Measurements from ENCODE around the gene OSBPL10.

Gene OSBPL10

DNA sequence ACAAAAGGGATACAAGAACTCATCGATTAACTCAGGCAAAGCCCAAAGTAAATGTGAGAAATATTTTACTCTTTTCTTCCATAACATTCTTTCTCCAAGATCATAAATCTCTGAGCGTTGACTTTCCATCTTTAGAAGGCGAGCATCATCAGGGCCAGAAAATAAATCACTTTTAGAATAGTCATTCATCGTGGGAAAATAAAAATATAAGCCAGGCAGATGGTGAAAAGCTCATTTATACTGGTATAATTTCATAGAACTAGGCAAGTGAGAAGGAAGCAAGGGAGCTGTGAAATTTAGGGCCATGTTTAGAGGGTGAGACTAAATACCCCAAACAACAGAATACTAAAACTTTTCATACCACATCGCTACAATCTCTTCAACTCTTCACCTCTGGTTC lies 257.4 kb downstream of the OSBPL10 start:
- in situ Hi-C loops (cut with HindIII; ENCODE audit: low sequenced_read_pairs), result no loop called here

DNA sequence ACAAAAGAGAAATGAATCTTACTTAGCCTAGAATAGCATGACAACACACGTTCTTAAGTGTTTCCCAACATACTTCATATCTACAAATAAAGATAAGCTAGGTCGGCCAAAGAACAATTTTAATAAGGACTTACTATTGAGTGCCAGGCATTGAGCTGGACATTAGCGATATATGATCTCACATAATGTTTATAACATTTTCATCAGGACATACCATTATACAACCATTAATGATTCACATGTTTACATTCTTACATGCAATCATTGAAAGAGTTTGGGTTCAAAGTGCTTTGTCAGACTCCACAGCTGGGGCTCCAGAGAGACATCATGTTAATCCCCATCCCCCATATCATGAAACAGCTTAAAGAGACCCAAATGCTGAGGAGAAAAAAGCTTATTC lies 259.4 kb downstream of the OSBPL10 start:
- in situ Hi-C loops (cut with HindIII; ENCODE audit: low sequenced_read_pairs), result no loop called here

DNA sequence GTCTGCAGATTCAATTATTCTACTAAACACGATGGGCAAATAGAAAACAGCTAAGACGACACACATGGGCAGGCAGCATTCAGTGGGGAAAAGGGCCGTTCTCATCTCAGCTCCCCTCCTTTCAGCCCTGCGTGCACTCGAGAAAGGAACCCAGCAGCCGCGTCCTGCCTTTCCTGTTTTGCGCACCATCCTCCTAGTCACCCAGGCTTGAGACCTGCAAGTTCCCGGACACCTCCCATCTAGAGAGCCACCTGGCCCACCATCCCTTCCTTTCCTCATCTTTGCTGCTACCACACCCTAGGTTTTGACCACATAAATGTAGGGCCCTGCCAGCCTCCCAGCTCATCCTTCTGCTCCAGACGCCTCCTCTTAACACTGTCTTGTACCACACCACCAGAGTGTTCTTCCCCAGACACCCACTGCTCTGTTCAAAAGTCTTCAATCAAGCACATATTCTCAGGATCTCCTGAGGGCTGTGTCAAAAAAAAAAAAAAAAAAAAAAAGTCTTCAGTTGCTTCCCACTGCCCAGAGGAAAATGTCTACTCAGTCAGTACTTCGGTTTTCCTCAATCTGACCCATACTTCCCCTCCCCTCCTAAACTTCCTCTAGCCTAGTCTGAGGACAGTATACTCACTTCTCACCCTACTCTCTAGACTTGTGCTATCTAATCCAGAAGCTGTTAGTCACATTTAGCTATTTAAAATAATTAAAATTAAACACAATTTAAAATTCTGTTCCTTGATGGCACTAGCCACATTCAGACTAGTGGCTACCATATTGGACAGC lies 266.4 kb downstream of the OSBPL10 start:
- in situ Hi-C loops (cut with HindIII; ENCODE audit: low sequenced_read_pairs), result no loop called here

DNA sequence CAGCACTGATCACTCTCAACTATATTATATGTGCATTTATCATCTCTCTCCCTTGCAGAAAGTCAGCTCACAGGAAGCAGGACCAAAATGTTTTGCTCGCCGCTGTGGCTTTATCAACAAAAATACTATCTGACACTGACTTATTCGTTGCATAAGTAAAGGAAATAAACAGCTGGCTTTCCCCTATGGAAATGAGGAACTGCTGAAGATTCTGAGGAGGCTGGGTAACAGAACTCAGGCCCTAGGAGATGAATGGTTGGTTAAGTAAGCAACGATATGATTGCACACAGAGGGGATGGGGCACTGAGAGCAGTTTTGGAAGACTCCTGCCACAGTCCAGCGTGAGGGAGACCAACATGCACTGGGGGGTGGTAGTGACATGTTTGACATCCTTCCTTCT lies 267.2 kb downstream of the OSBPL10 start:
- in situ Hi-C loops (cut with HindIII; ENCODE audit: low sequenced_read_pairs), result no loop called here

DNA sequence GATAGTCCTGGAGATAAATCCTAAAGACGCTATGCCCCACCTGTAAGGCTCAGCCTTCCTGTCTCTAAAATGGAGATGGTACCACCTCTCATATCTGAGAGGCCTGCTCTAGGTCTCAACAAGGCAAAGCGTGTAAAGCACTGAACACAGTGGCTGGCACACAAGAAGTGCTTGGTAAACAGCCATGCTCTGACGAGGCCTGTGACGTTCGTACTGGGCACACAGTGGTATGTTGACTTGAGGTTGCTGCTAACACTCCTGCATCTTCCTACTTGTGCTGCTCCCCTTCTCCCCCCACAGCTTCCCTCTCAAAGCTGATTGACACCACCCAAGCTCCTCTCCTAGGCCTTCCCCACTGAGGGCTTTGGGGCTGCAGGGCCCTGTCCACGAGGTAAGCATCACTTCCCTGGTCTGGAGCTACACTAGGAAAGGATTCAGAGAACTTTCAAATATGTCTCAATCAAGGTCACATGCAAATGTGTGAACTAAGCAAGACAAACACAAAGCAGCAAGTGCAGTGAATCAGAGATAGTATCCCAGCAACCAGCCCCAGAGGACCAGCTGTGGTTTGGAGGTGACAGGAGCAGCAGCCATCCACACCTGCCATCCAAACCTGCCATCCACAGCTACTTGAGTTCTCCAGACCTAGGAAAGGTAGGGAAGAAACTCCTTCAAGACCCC lies 270.8 kb downstream of the OSBPL10 start:
- in situ Hi-C loops (cut with HindIII; ENCODE audit: low sequenced_read_pairs), result no loop called here

DNA sequence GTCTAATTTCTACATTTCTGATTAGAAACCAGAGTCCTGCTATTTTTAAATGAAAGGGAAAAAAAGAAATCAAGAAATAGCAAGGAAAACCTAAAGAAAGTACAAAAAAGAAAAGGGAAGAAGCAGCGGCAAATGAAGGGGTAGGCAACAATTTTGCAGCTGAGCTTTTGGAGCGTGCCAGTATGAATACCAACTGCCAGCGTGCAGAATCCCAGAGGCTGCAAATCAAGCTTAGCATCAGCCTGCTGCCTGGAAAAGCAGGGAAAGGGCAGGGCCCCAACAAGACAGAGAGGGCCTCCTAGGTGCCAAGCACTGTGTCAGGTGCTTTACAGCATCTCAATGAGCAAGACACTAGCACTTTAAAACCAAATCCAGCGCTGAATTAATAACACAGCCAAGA lies 271.5 kb downstream of the OSBPL10 start:
- in situ Hi-C loops (cut with HindIII; ENCODE audit: low sequenced_read_pairs), result no loop called here

DNA sequence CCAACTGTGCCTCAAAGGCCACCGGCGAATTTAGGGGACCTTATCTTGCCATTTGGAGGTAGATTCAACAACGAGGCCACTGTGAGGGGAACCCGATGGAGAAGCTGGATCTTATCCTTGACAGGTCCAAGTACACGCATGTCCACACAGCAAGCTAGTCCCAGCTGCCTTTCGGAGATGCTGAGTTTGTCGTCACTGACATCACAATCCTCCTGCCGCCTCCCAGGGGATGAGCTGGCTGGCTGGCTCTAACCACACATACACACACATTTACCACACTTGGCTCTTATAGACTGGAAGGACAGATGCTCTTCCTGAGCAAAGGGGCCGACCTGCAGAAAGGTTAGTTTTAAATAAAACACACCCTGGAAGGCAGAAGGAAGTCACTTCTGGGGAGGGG lies 272.1 kb downstream of the OSBPL10 start:
- in situ Hi-C loops (cut with HindIII; ENCODE audit: low sequenced_read_pairs), result no loop called here

DNA sequence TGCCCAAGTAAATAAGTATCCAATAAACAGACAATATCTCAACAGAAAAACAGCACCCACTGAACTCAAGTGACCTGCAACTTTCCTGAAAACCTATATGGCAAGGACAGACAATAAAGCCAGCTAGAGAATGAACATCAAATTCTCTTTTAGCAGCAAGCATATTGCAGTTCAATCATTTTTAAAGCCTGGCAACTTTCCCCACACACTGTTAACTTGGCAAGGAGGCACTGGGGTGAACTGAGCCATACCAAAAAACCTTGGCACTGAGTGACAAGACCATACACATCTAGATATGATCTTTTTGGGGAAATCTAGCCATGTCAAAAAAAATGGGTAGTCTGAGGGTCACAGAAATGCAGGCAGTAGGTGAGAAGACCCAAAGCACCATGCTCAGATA lies 273.8 kb downstream of the OSBPL10 start:
- in situ Hi-C loops (cut with HindIII; ENCODE audit: low sequenced_read_pairs), result no loop called here

DNA sequence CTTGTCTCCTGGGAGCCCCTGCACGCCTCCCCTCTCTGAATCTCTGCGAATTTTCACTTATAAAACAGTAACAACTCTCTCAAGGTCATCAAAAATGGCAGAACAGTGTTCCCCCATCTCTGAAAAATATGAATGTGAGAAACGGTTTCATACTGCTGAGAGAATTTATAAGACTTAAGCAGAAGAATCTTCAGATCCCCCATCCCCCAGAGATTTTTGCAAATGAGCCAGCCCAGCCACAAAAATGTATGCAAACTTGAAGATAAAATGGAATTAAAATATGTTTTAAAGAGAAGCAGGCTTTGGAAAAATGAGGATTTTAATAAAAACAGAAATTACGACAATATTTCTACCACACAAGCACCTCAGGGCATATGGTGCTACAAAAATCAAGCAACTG lies 275.3 kb downstream of the OSBPL10 start:
- in situ Hi-C loops (cut with HindIII; ENCODE audit: low sequenced_read_pairs), result no loop called here

DNA sequence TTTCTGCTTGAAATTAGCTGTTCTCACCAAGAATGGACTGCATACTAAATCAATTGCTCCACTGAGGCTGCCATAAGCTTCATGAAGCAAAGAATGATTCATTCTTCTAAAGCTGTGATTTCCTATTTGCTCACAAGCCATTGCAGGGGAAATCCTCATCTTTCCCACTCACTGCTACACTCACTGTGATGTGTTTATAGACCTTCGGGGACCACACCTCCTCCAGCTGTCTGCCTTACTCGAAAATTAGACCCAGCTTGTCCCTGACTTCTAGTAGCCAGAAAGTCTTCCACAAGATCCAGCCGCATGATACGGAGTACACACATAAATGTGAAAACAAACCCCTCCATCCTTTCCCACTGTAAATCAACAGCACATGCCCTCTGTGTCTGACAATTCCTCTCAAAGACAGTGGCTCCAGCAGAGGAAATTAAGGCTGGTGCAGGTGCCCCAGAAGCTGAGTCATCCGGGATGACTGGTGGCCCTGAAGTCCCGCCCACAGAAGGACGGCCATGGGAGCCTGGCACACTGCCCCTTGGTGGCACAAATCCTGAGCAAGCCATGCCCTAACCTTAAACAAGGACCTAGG lies 276.4 kb downstream of the OSBPL10 start:
- in situ Hi-C loops (cut with HindIII; ENCODE audit: low sequenced_read_pairs), result no loop called here

DNA sequence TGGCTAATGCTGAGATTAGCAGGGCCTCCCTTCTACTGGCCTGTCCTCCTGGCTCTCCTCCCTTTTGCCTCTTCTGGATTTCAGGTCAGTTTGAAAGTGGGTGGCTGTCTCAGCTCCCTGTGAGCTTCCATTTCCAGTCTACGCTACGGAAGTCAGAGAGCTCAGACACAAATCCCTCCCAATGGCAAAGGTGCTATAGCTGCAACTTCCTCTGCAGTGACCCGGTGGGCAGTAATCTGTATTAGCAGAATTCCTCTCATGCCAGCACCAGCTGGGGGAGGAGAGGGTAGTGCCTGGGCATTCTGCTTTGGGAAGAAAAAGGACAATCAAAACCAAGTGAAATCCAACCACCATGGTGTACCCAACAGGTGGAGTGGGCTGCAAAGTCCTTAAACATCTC lies 276.9 kb downstream of the OSBPL10 start:
- in situ Hi-C loops (cut with HindIII; ENCODE audit: low sequenced_read_pairs), result no loop called here

DNA sequence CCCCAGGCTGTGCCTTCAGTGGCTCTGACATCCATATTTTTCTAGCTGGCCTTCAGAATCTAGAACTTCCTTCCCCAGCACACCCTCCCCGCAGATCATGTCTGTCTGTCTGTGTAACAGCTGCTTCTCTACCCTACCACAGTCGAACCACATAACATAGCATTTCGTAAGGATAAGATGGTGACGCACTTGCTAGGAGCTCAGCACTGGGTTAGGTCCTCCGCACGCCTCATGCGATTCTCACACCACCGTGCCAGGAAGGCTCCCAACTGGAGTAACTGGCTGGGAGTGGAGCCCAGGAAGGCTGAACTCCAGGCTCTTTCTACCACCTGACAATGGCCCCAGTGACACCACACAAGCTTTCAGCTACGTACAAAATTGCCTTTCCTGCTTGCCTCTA lies 279.8 kb downstream of the OSBPL10 start:
- in situ Hi-C loops (cut with HindIII; ENCODE audit: low sequenced_read_pairs), result no loop called here

DNA sequence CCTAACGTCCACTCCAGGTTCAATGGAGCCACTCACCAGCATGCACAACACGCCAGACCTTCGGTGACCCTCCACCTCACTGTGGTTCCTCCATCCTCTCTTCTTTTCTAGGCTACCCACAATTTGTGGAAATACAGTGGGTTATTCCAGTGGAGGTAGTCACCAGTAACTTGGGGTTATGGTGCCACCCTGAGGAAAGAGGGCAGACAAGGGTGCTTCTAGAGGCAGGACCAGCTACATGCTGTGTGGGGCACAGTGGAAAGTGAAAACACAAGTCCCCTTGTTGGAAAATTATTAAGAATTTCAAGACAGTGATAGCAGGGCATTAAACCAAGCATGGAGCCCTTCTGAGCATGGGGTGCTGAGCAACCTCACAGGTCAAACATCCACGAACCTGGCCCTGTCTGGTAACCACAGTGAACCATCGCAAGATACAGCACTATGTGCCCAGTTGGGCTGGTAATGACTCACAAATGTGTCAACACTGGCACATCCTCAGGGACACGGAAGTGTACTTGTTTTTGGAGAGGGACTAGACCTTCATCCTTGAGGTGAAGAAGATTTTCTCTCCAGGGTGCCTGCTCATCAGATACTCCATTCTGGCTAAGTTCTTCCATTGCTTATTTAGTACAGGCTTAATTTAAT lies 281.6 kb downstream of the OSBPL10 start:
- in situ Hi-C loops (cut with HindIII; ENCODE audit: low sequenced_read_pairs), result no loop called here

DNA sequence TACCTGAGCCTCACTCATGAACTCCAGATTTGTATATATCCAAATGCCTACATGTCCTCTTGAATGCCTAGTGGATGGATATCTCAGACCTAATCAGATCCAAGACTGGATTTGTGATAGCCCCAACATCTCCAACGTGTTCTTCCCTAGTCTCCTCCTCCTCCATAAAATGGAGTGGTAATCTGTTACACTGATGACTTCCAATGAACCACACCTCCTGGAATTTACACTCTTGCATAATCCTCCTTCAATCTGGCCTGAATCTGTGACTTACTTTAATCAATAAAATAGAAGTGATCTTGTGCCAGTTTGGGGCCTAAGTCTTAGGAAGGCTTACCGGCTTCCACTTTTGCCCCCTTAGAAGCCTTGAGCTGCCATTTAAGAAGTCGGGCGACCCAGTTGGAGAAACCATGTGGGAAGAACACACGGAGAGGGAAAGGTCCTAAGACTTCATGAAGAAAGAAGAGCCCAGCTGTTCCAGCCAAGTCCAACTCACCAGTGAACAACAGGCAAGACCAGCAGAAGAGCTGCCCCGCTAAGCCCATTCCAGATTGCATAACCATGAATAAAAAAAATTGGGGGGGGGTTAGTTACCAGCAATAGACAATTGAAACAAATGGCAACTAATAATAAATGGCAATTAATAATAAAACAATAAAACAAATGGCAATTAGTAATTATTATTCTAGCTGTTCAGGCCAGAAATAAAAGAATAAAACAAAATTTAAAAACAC lies 284.1 kb downstream of the OSBPL10 start:
- in situ Hi-C loops (cut with HindIII; ENCODE audit: low sequenced_read_pairs), result no loop called here

DNA sequence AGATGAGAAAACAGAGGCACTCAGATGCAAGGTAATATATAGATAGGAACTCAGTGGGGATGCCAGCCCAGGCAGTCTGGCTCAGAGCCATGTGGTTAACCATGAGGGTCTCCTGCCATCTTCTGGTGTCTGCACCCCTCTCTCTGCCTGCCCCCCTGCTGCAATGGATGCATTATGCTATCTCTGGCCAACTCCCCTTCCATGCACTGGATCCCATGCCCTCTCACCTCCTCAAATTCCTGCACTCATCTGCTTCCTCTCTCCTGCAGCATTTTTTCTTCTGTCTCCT lies 285.1 kb downstream of the OSBPL10 start:
- in situ Hi-C loops (cut with HindIII; ENCODE audit: low sequenced_read_pairs), result no loop called here

DNA sequence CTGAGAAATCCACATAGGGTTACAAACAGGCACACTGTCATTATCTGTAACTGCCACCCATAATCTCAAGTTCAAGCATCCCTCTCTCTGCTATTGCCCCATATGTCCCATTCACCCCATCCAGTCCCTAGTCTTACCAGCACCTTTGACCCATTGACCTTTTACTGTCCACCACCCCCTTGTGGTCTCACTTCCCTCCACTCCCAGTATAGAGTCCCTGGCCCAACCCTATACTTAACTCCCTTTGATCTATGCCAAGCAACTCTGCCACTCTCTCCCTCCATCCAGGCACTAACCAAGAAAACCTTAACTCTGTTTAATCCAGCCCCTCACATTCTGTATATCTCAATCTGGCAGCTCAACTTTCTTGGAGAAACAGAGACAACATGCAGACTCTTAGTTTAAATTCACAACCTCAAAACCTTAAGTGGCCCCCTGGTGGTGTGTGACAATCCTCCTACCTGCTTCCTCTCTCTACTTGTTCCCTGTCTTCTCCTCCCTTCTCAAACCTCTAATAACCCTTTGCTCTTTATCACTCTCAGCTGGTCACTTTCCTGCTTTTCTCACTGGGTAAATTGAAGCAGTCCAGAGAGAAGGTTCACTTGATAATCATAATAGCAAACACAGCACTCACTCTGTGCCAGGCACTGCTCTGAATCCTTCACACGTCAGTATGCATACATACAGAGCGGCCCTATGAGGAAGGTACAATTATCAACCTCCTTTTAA lies 285.6 kb downstream of the OSBPL10 start:
- in situ Hi-C loops (cut with HindIII; ENCODE audit: low sequenced_read_pairs), result no loop called here

DNA sequence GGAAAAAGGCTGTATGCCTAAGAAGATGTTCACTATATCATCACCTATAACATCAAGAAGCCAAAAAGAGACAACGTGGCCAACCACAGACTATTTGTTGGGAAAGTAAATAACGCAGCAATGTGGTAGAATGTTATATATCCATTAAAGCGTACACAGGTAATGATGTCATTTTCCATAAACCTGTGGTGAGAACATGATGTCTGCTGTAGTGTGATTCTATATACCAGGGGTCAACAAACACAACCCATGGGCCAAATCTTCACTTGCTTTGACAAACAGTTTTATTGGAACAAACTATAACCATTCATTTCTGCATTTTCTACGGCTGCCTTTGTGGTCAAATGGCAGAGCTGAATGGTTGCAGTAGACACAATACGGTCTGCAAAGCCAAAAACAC lies 287.7 kb downstream of the OSBPL10 start:
- in situ Hi-C loops (cut with HindIII; ENCODE audit: low sequenced_read_pairs), result no loop called here

DNA sequence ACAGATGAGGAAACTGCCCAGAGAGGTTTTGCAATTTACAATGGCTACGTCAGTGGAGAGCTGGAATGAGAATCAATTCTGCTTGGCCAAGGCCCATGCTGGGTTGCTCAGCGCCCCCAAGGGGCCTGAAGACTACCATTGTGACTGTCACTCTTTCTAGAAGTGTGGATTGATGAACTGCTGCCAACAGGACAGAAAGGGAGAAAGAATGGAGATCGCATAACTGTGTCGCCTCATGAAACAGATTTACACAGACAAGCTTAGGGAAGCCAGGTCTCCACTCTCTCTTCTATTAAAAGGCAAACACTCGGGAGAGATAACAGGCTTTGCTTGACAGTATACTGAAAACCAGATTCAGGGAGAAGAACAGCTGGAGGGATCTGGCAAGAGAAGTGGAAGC lies 288.3 kb downstream of the OSBPL10 start:
- in situ Hi-C loops (cut with HindIII; ENCODE audit: low sequenced_read_pairs), result no loop called here

DNA sequence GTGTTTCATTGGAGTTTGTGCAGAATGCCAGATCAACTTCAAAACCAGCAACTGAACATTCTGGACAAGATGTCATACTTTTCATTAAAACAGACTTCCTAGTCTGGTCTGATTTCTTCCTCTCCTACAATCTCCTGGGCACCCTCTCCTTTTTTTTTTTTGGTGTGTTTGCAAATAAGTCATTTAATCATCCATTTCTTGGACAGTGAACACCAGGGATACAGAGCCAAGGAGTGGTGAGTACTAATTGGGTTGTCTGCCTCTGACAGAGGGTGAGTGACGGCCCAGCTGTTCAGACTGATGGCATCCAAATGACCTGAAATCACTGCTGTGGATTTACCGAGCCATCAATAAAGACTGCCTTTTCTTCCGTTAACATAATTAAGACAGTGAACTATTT lies 290.3 kb downstream of the OSBPL10 start:
- in situ Hi-C loops (cut with HindIII; ENCODE audit: low sequenced_read_pairs), result no loop called here

DNA sequence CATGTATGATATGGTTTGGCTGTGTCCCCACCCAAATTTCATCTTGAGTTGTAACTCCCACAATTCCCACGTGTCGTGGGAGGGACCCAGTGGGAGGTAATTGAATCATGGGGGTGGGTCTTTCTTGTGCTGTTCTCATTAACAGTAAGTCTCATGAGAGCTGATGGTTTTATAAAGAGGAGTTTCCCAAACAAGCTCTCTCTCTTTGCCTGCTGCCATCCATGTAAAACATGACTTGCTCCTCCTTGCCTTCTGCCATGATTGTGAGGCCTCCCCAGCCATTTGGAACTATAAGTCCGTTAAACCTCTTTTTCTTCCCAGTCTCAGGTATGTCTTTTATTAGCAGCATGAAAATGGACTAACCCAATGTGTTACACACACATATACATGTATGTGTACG lies 291.5 kb downstream of the OSBPL10 start:
- in situ Hi-C loops (cut with HindIII; ENCODE audit: low sequenced_read_pairs), result loop anchor here (5.0 kb wide), 1 partner anchor 73 kb away; no protein-coding TSS in a partner anchor

DNA sequence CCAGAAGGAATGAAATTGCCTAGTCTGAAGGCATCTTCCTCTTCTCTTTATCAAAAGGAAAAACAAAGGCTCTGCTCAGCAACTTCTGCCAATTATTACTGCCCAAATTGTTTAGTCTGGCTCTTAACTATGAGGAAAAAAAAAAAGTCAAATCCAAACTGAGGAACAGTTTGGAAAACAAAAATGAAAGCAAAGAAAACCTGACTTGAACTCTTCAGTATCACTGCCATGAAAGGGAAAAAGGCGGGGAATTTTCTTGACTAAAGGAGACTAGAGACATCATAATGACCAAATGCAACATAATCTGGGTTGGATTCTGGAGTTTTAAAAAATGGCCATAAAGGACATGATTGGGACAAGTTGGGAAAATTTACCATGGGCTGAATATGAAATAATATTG lies 292.1 kb downstream of the OSBPL10 start:
- in situ Hi-C loops (cut with HindIII; ENCODE audit: low sequenced_read_pairs), result loop anchor here (5.0 kb wide), 1 partner anchor 73 kb away; no protein-coding TSS in a partner anchor

Measured in endothelial cell of hepatic sinusoid (primary cell).